Measurements from ENCODE around the gene STPG2.

- no peak for TF ChIP-seq CTCF (IDR thresholded peaks at IDR 0.05)
- TF ChIP-seq POLR2AphosphoS5 (IDR thresholded peaks at IDR 0.05) = no peak
Measured at GRCh38 chr4:97867557-97868091, 275.7 kb downstream of the STPG2 start.

All from transverse colon (tissue), 4 donors.